HL-60 (cell line): ENCODE measurements around the gene ZNF534.
A peak's percentile ranks its signal among the peaks of the same experiment; 100 is the strongest.

Source experiments
- DNase-seq, 2 experiments: peaks; one replicate each; pipeline ENCODE4 v3.0.0-alpha.2; 2010 to 2020; ENCODE audit warnings: low read depth in 1 of 2, low spot score in 1 of 2
- H3K27ac ChIP-seq: fragments of 250-450 bp; sonication (Bioruptor Pico); replicated peaks from 2 replicates; pipeline ENCODE4 v1.5.1; 2020; ENCODE audit warnings: mild to moderate bottlenecking, moderate library complexity
- H3K27me3 ChIP-seq: fragments of 250-450 bp; sonication (Bioruptor Pico); 2 replicates; pipeline ENCODE4 v1.5.1; 2021; ENCODE audit warnings: mild to moderate bottlenecking, moderate library complexity; ENCODE audit not compliant: insufficient read depth, poor library complexity, severe bottlenecking
- H3K4me3 ChIP-seq: replicated peaks from 2 replicates; pipeline ENCODE4 v1.5.1; 2011; ENCODE audit warnings: mild to moderate bottlenecking, control low read depth, low read length; ENCODE audit not compliant: insufficient read depth
- CTCF ChIP-seq: IDR thresholded peaks from one replicate; pipeline ENCODE4 v1.5.1; 2011; ENCODE audit warnings: low read length, control low read depth, inconsistent platforms; ENCODE audit not compliant: insufficient read depth
- GABPA ChIP-seq: IDR thresholded peaks from 2 replicates; pipeline ENCODE4 v1.6.1; 2012; ENCODE audit warnings: low read depth
- POLR2AphosphoS5 ChIP-seq: IDR thresholded peaks from 2 replicates; pipeline ENCODE4 v1.6.1; 2012; ENCODE audit warnings: low read depth
- REST ChIP-seq: IDR thresholded peaks from 2 replicates; pipeline ENCODE4 v1.6.1; 2012; ENCODE audit warnings: low read depth; ENCODE audit not compliant: insufficient replicate concordance
- SPI1 ChIP-seq: IDR thresholded peaks from 2 replicates; pipeline ENCODE4 v1.6.1; 2012; ENCODE audit warnings: low read depth, mild to moderate bottlenecking, borderline replicate concordance
- long read RNA-seq: library from polyadenylated mRNA; unstranded; transcript quantifications from one replicate; pipeline ENCODE4 v2.0.0, GENCODE V29; 2020

The ZNF534 gene
- long read RNA-seq, result 0 reads

GRCh38 chr19:52428937-52429336 lies at the start of gene ZNF534:
TSS of gene ZNF534 (plus strand) at chr19:52429148. CDS start at chr19:52431475, 2,327 bp downstream.
- Histone ChIP-seq H3K4me3 (no peak within 1 kb of the TSS), H3K27me3 (no peaks in the 10 kb centered on the region), H3K27ac (no peak within 1 kb of the TSS)
- TF ChIP-seq CTCF (no peak), GABPA (no peak), POLR2AphosphoS5 (no peak), REST (no peak), SPI1 (no peak)
- DNase-seq, result no peak

- TF ChIP-seq GABPA (no peak), POLR2AphosphoS5 (no peak), SPI1 (no peak), CTCF (no peak), REST (no peak)
- Histone ChIP-seq H3K4me3 (no peak overlapping the region), H3K27ac (no peak overlapping the region), H3K27me3 (no peaks in the 10 kb centered on the region)
- no peak for DNase-seq
Observed at GRCh38 chr19:52391135-52391534, 37.8 kb upstream of the ZNF534 start.

- Histone ChIP-seq H3K27me3 (no peaks in the 10 kb centered on the region), H3K27ac (peak within 1 kb of the TSS; percentile 83), H3K4me3 (peak within 1 kb of the TSS; percentile 57)
- peak; percentile 75 to 96 for DNase-seq
- TF ChIP-seq CTCF (no peak), GABPA (peak; percentile 93), REST (no peak), POLR2AphosphoS5 (peak; percentile 77; the same call in 1 of the 2 replicates)
Observed at GRCh38 chr19:52397310-52398080, 31.5 kb upstream of the ZNF534 start, which contains the start of gene ZNF528. TSS of gene ZNF528 (plus strand) at chr19:52397849. CDS start at chr19:52402014, 4,165 bp downstream.
